Trophoblast cell (in vitro differentiated cells and primary cell): ENCODE results near the gene SLC22A23.

Source experiments
- DNase-seq, 2 donors: peaks; one replicate each; pipeline ENCODE4 v3.0.0-alpha.2; 2016
- H2AFZ ChIP-seq: 2 replicates; pipeline ENCODE4 v1.6.1; 2013; ENCODE audit warnings: low read length, moderate library complexity, mild to moderate bottlenecking; ENCODE audit not compliant: insufficient read depth, poor library complexity
- H2AK5ac ChIP-seq: 2 replicates; pipeline ENCODE4 v1.6.1; 2013; ENCODE audit warnings: mild to moderate bottlenecking, low read length
- H2BK120ac ChIP-seq: 2 replicates; pipeline ENCODE4 v1.6.1; 2013; ENCODE audit warnings: low read length, mild to moderate bottlenecking, moderate library complexity; ENCODE audit not compliant: insufficient read depth, poor library complexity
- H2BK12ac ChIP-seq: 2 replicates; pipeline ENCODE4 v1.6.1; 2013; ENCODE audit warnings: mild to moderate bottlenecking, low read length, moderate library complexity
- H2BK5ac ChIP-seq: 2 replicates; pipeline ENCODE4 v1.6.1; 2013; ENCODE audit warnings: low read length, low read depth, moderate library complexity, mild to moderate bottlenecking; ENCODE audit not compliant: poor library complexity
- H3K14ac ChIP-seq: 2 replicates; pipeline ENCODE4 v1.6.1; 2013; ENCODE audit warnings: mild to moderate bottlenecking, low read length
- H3K18ac ChIP-seq: 2 replicates; pipeline ENCODE4 v1.6.1; 2013; ENCODE audit warnings: mild to moderate bottlenecking, low read length
- H3K23ac ChIP-seq: 2 replicates; pipeline ENCODE4 v1.6.1; 2013; ENCODE audit warnings: low read length
- H3K27ac ChIP-seq: 2 replicates; pipeline ENCODE4 v1.5.1; 2013; ENCODE audit warnings: low read depth, mild to moderate bottlenecking, inconsistent platforms, low read length, moderate library complexity
- H3K27me3 ChIP-seq: 2 replicates; pipeline ENCODE4 v1.6.1; 2013; ENCODE audit warnings: inconsistent platforms, mild to moderate bottlenecking, low read length, moderate library complexity; ENCODE audit not compliant: insufficient read depth
- H3K36me3 ChIP-seq, 2 experiments: 1 replicate in 1 of 2; 2 replicates in 1 of 2; pipeline ENCODE4 v1.6.1; 2013; ENCODE audit warnings: low read length in 2 of 2, mild to moderate bottlenecking in 2 of 2, moderate library complexity in 1 of 2; ENCODE audit not compliant: insufficient read depth in 2 of 2, control insufficient read depth in 1 of 2
- H3K4ac ChIP-seq: 2 replicates; pipeline ENCODE4 v1.6.1; 2013; ENCODE audit warnings: low read depth, mild to moderate bottlenecking, low read length, moderate library complexity
- H3K4me1 ChIP-seq, 2 experiments: 1 replicate in 1 of 2; 2 replicates in 1 of 2; pipeline ENCODE4 v1.6.1; 2013; ENCODE audit warnings: low read length in 2 of 2, mild to moderate bottlenecking in 2 of 2, moderate library complexity in 1 of 2; ENCODE audit not compliant: insufficient read depth in 2 of 2, control insufficient read depth in 1 of 2
- H3K4me2 ChIP-seq: 2 replicates; pipeline ENCODE4 v1.6.1; 2013; ENCODE audit warnings: inconsistent platforms, mild to moderate bottlenecking, low read length, moderate library complexity
- H3K4me3 ChIP-seq: 2 replicates; pipeline ENCODE4 v1.5.1; 2013; ENCODE audit warnings: mild to moderate bottlenecking, low read depth, low read length, inconsistent platforms
- H3K79me1 ChIP-seq: one replicate; pipeline ENCODE4 v1.6.1; 2013; ENCODE audit warnings: low read length
- H3K79me2 ChIP-seq: 2 replicates; pipeline ENCODE4 v1.6.1; 2013; ENCODE audit warnings: low read length, mild to moderate bottlenecking; ENCODE audit not compliant: control insufficient read depth, insufficient read depth, poor library complexity
- H3K9ac ChIP-seq: 2 replicates; pipeline ENCODE4 v1.6.1; 2013; ENCODE audit warnings: mild to moderate bottlenecking, low read length
- H3K9me3 ChIP-seq: 2 replicates; pipeline ENCODE4 v1.6.1; 2013; ENCODE audit warnings: low read depth, mild to moderate bottlenecking, control low read depth, inconsistent platforms, low read length; ENCODE audit not compliant: insufficient read depth
- H4K12ac ChIP-seq: 2 replicates; pipeline ENCODE4 v1.6.1; 2013; ENCODE audit warnings: low read depth, mild to moderate bottlenecking, low read length, moderate library complexity
- H4K8ac ChIP-seq: 2 replicates; pipeline ENCODE4 v1.6.1; 2013; ENCODE audit warnings: low read depth, mild to moderate bottlenecking, low read length, moderate library complexity
- H4K91ac ChIP-seq: one replicate; pipeline ENCODE4 v1.6.1; 2013; ENCODE audit warnings: low read depth, mild to moderate bottlenecking, low read length, moderate library complexity
- WGBS: extraction: QIAGEN DNeasy Blood & Tissue Kit; methylation state at CpG from one replicate; pipeline ENCODE4 v1.1.7; 2013; ENCODE audit warnings: missing lambda C conversion rate; ENCODE audit not compliant: insufficient read length, insufficient coverage; ENCODE audit errors: extremely low coverage; 5-methylcytosine and 5-hydroxymethylcytosine counted together

Gene SLC22A23

DNA sequence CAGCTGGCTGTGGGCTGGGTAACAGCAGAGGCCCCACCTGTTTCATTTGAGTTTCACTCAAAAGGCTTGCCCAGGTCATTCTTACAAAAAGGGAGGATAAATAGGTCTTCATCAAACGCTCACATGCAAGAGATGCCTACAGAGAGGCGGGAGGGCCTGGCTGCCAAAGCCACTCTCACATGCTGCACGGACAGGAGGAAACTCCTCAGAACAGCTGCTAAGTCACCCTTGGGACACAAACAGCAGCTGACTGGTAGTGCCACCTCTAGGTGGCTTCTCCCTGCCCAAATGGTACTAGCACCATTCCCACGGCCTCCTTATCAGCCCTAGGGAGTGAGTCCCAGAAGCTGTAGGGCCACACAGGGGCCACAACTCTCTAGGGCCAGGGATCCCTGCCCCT is 23.8 kb downstream of the SLC22A23 start:
- no peak for DNase-seq
- Histone ChIP-seq H2BK12ac (peak overlapping the region; percentile 3), H3K4me2 (no peak overlapping the region), H3K14ac (no peak overlapping the region), H3K79me2 (peaks cover 15% of the 10 kb centered on the region), H2BK120ac (peak overlapping the region; percentile 5), H3K36me3 (peaks cover 0 to 2% of the 10 kb centered on the region in 2 experiments), H3K27ac (peak overlapping the region; percentile 67), H3K4me1 (peaks cover 17 to 24% of the 10 kb centered on the region in 2 experiments), H3K27me3 (no peaks in the 10 kb centered on the region), H2BK5ac (peak overlapping the region; percentile 29), H3K4ac (no peak overlapping the region), H3K79me1 (peaks cover 15% of the 10 kb centered on the region), H3K9me3 (no peaks in the 10 kb centered on the region), H2AK5ac (no peak overlapping the region), H2AFZ (no peak overlapping the region), H3K9ac (no peak overlapping the region), H4K91ac (peak overlapping the region; percentile 41), H3K4me3 (no peak overlapping the region), H4K8ac (no peak overlapping the region), H3K18ac (peak overlapping the region; percentile 13), H4K12ac (no peak overlapping the region), H3K23ac (no peak overlapping the region)
- WGBS: no CpG with 5 or more reads among the region's 4 CpGs

DNA sequence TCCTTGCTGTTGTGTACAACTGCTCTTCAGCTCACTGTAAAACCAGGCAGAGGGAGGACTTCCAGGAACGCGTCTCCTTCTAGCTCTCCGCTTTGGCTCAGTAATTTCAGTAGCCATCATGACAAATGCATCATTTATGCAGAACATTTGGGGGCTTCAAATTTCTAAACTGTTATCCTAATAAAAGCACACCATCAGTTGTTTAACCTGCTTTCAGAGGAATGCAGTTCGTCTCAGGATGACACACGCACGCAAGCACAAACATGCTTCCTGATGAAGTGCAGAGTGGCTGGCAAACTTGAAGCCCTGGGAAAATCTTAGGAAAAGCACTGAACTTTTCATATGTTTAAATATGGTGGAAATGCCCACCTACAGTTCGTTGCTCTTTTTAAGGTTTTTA is 24.4 kb downstream of the SLC22A23 start:
- no peaks in the 10 kb centered on the region for H3K27me3 ChIP-seq
- H3K9ac ChIP-seq: no peak overlapping the region
- no peaks in the 10 kb centered on the region for H3K9me3 ChIP-seq
- no peak overlapping the region for H4K8ac ChIP-seq
- H2AK5ac ChIP-seq: no peak overlapping the region
- WGBS: no CpG with 5 or more reads among the region's 7 CpGs
- no peak overlapping the region for H2AFZ ChIP-seq
- H3K79me2 ChIP-seq: peaks cover 13% of the 10 kb centered on the region
- H4K91ac ChIP-seq: peak overlapping the region; percentile 41
- no peak overlapping the region for H4K12ac ChIP-seq
- H2BK12ac ChIP-seq: no peak overlapping the region
- H3K79me1 ChIP-seq: peaks cover 13% of the 10 kb centered on the region
- H3K27ac ChIP-seq: peak overlapping the region; percentile 67
- H3K4ac ChIP-seq: no peak overlapping the region
- no peak overlapping the region for H3K4me3 ChIP-seq
- H3K4me1 ChIP-seq: peaks cover 15 to 22% of the 10 kb centered on the region in 2 experiments
- peaks cover 0 to 5% of the 10 kb centered on the region in 2 experiments for H3K36me3 ChIP-seq
- H3K14ac ChIP-seq: no peak overlapping the region
- no peak overlapping the region for H2BK5ac ChIP-seq
- no peak overlapping the region for H3K23ac ChIP-seq
- H3K4me2 ChIP-seq: peak overlapping the region; percentile 35
- H3K18ac ChIP-seq: peak overlapping the region; percentile 13
- peak in 1 of 2 donors; percentile 52 for DNase-seq
- no peak overlapping the region for H2BK120ac ChIP-seq

DNA sequence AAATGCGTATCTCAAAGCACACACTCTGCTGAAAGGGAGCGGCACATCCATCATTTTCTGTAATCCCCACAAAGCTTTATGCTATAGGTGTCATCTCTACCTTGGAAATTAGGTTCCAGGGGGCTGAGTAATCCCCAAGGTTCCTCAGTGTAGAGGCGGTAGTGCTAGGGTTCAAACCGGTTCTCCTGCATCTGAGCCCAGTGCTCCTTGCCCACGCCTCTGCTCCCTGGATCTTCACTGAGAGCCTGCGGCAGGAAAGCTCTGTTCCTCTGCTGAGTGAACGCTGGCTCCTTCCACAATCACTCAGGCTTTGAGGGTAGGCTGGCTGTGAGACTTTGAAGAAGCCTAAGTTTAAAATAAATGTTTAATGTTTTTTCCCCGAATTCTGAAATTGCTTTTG is 24.9 kb downstream of the SLC22A23 start:
- H2BK120ac ChIP-seq: peak overlapping the region; percentile 48
- H2BK12ac ChIP-seq: no peak overlapping the region
- H3K4ac ChIP-seq: peak overlapping the region; percentile 43
- no peaks in the 10 kb centered on the region for H3K9me3 ChIP-seq
- H3K14ac ChIP-seq: no peak overlapping the region
- WGBS: no CpG with 5 or more reads among the region's 8 CpGs
- peak overlapping the region; percentile 10 for H2AFZ ChIP-seq
- H3K36me3 ChIP-seq: peaks cover 0 to 5% of the 10 kb centered on the region in 2 experiments
- peak overlapping the region; percentile 35 for H3K4me2 ChIP-seq
- peaks cover 15 to 24% of the 10 kb centered on the region in 2 experiments for H3K4me1 ChIP-seq
- no peaks in the 10 kb centered on the region for H3K27me3 ChIP-seq
- H3K4me3 ChIP-seq: no peak overlapping the region
- peaks cover 13% of the 10 kb centered on the region for H3K79me1 ChIP-seq
- H4K12ac ChIP-seq: no peak overlapping the region
- peak overlapping the region; percentile 19 for H3K27ac ChIP-seq
- peaks cover 13% of the 10 kb centered on the region for H3K79me2 ChIP-seq
- no peak overlapping the region for H3K23ac ChIP-seq
- no peak overlapping the region for H2AK5ac ChIP-seq
- no peak overlapping the region for H3K18ac ChIP-seq
- DNase-seq: peak; percentile 35 to 47
- H4K8ac ChIP-seq: no peak overlapping the region
- no peak overlapping the region for H2BK5ac ChIP-seq
- no peak overlapping the region for H4K91ac ChIP-seq
- H3K9ac ChIP-seq: no peak overlapping the region

DNA sequence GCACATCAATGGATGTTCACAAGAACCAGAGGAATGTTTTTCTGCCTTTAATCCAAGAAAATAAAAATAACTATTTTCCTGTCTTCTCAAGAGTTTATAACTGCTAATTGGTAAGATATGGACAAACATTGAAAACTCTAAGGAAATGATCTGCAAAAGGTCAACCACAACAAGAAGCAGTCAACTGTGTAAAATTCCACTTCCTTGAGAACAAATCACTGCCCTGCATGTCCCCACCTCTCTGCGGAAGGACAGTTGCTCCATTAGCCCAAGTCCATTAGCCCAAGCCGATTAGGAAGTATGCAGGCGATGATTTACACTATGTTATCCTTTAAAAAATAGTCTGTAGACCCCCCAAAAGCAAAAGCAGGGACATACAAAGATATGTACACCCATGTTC is 27.6 kb downstream of the SLC22A23 start:
- peaks cover 18 to 24% of the 10 kb centered on the region in 2 experiments for H3K4me1 ChIP-seq
- no peak overlapping the region for H3K4ac ChIP-seq
- peaks cover 13% of the 10 kb centered on the region for H3K79me1 ChIP-seq
- H2AK5ac ChIP-seq: no peak overlapping the region
- H4K8ac ChIP-seq: no peak overlapping the region
- WGBS: no CpG with 5 or more reads among the region's 3 CpGs
- no peak overlapping the region for H2BK5ac ChIP-seq
- no peak overlapping the region for H2BK12ac ChIP-seq
- no peaks in the 10 kb centered on the region for H3K9me3 ChIP-seq
- H3K18ac ChIP-seq: no peak overlapping the region
- H4K91ac ChIP-seq: no peak overlapping the region
- no peak overlapping the region for H3K4me2 ChIP-seq
- no peak for DNase-seq
- H2AFZ ChIP-seq: no peak overlapping the region
- no peaks in the 10 kb centered on the region for H3K27me3 ChIP-seq
- H3K27ac ChIP-seq: no peak overlapping the region
- peaks cover 0 to 3% of the 10 kb centered on the region in 2 experiments for H3K36me3 ChIP-seq
- H3K14ac ChIP-seq: no peak overlapping the region
- no peak overlapping the region for H3K23ac ChIP-seq
- no peak overlapping the region for H3K9ac ChIP-seq
- H4K12ac ChIP-seq: no peak overlapping the region
- H3K4me3 ChIP-seq: no peak overlapping the region
- peaks cover 4% of the 10 kb centered on the region for H3K79me2 ChIP-seq
- no peak overlapping the region for H2BK120ac ChIP-seq
